Stimulated activated CD8-positive, alpha-beta memory T cell treated with anti-CD3 and anti-CD28 coated beads, Interleukin-7, amount 100 ng/mL, for 24 hours (primary cell): ENCODE results near the gene ATP2A3.

Experiments
- DNase-seq: peaks from one replicate; pipeline ENCODE4 v3.0.0-alpha.2; 2020; ENCODE audit warnings: low read depth

The ATP2A3 gene

DNA sequence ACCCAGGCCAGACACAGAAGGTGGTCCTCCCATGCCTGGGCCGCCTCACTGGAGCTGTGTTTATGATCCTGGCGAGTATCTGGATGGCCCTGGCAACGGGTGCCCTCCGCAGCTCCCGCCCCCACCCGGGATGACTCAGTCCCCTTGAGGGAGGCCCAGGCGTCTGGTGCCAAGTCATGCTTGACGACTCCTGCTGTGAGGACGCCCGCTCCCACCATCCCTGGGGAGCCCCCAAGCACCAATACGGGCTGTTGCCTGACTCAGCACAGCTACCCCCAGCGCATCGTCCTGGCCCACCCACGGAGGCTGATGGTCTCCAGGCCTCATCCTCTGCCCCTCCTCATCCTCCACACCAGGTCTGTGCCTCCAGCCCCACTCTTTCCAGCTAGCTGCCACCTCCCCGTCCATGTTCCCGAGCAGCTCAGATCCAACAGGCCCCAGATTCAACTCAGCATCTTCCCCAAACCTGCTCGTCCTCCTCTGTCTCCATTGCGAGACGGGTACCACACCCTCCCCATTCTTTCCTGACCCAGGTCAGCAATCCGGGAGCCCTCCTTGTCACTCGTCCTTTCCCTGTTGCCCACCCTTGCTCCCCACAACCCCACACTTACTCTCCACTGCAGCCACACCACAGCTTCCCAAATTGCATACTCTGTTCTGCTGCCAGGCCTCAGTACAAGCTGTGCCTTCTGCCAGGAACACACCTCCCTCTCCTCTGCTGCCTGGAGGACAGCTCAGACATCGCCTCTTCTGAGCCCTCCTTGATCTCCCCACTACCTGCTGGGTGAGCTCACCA, 74.0 kb downstream of the ATP2A3 start:
- DNase-seq = no peak

DNA sequence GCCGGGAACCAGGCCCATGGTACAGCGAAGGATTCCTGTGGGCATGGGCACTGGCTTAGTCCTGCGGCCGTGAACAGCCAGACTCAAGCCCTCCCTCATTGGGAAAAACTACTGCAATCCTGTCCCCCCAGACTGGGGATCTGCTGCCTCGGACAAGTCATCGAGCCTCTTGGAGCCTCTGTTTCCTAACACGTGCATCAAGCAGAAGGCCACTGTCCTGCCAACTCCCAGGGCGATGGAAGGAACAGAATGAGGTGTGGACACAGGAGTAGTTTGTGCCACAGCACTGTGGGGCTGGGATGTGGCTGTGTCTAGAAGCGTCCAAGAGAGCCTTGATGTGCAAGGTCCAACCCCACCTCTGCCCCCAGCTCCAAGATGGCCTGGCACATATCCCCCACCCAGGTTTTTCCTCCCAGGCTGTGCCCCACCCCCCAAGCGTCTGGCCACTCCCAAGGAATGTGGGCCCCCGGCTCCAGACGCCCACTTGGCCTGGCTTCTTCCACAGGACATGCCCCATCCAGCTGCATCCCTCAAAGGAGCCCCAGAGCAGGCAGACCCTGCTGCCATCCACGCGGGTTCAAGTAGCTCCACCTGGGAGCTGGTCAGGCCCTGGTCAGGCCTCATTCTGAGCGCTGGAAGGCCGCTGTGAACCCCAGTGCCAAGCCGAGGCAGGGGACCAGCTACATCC, 74.8 kb downstream of the ATP2A3 start:
- DNase-seq = no peak

DNA sequence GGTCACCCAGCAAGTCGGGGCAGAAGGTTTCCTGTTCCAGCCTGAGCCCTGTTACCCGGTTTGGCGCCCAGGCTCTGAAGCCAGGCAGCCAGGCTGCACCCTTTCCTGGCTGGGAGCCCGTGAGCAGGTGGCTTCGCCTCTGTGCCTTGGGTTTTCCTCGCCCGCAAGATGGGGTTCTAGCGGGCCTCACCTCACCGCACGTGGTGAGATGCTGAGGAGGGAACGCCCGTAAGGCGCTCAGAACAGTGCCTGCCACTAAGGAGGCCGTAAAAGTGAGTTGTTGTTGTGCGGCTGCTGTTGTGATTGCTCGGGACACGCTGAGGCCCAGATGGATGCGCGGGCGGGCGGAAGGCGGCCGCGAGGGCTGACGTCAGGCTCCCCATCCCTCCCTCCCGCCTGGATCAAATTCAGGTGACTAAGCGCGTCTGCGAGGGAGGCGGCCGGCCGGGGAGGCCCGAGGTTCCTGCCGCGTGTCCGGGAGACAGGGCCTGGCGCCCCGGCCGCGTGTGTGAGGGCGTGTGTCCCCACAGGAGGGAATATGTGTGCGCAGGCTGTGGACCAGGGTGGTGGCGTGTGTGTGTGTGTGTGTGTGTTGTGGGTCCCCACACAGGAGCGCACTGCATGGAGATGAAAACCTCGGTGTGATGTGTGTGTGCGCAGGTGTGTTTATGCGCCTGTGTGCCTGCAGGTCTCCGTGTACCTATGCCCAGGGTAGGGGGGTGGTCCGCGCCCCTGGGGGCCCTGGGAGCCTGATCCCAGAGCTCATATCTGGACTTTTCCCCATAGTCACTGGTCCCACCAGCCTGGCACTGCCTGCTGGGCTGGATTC, 75.7 kb downstream of the ATP2A3 start:
- no peak for DNase-seq

DNA sequence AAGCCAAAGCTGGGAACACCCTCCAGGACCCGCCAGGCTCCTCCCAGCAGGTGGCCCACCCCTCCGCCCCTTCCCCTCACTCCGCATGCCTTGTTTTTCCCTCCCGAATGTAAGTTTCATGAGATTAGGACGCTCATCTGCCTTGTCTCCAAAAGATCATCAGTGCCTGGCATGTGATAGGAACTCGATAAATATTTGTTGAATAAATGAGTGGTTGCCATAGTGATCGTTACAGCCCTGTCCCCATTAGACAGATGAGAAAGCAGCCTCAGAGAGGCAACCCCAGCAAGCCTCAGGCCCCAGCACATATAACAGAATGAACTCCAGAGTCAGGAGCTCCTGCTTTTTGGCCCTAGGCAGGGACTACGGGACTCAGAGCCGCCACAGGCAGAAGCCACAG, 76.4 kb downstream of the ATP2A3 start:
- DNase-seq = no peak

DNA sequence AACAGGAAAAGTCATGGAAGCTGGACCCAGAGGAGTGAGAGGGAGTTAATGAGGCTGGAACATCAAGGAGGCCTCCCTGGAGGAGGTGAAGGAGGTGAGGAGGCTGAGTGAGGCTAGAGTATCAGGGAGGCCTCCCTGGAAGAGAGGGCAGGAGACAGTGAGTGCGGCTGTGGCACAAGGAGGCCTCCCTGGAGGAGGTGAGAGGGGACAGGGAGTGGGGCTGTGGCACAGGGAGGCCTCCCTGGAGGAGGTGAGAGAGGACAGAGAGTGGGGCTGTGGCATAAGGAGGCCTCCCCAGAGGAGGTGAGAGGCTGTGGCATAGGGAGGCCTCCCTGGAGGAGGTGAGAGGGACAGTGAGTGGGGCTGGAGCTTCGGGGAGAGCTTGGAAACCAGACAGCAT, 76.8 kb downstream of the ATP2A3 start:
- DNase-seq = no peak

DNA sequence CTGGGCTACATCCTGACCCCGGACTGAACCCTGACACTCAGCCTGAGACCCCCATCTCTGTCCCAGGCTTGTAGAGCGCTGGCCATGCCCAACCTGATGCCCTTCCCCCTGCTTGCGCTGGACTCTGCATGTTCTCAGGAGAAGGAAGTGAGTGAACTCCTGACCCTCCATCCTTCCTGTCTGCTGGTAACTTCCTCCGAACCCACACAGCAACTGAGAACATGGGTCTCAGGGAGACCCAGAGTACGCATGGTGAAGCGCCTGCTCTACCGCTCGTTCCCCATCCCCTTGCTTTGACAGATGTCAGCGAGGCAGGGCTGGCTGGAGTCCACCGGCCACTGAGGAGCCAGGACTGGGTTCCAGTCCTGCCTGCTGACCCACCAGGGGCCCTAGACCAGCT, 77.5 kb downstream of the ATP2A3 start:
- DNase-seq = no peak

DNA sequence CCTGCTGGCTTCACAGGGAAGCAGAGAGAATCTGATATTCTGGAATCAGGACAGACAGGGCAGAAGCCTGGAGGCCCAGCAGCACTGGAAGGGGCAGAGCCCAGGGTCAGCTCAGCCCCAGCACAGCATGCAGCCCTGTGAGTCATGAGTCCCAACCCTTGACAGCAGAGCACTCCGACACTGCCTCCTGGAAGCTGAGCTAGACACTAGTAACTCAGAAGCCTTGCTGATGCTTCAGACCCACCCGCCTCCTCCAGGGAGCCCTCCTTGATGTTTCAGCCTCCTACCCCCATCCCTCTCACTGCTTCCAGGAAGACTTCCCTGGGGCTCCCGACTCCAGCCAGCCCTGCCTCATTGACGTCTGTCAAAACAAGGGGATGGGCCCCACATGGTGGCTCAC, 78.3 kb downstream of the ATP2A3 start:
- no peak for DNase-seq

DNA sequence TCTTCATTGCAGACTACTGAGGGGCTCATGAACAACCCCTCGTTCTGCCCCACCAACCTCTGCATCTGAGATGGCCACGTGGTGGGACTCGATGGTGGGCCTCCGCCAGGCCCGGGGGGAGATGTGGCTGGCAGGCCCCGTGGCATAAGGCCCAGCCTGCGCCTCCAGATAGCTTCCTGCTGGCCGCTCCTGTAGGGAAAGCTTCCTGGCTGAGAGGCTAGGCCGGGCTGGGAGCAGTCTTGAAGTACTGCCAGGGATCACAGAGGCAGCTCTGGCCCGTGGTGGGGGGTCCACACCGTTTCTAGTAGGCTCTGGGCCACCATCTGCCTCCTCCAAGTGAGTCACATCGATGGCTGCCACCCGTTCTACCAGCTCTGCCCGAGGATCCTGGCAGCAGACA, 79.0 kb downstream of the ATP2A3 start:
- no peak for DNase-seq

DNA sequence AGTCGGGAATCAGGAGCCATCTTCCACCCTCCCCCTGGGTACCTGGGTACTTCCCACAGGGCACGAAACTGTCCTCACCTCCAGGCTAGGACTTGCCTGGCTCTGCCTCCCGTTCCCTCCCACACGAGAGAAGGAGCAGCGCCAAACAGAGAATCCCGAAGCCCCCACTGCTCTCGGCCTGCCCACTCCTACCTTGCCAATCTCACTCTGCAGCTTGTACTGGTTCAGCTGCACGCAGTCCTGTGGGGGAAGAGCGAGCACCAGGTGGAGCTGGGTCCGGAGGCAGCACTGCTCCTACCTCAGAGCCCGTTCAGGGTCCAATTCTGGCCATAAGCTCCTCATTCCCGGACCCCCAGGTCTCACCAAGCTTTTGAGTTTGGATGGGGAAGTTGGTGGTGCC, 80.0 kb downstream of the ATP2A3 start:
- DNase-seq = no peak

DNA sequence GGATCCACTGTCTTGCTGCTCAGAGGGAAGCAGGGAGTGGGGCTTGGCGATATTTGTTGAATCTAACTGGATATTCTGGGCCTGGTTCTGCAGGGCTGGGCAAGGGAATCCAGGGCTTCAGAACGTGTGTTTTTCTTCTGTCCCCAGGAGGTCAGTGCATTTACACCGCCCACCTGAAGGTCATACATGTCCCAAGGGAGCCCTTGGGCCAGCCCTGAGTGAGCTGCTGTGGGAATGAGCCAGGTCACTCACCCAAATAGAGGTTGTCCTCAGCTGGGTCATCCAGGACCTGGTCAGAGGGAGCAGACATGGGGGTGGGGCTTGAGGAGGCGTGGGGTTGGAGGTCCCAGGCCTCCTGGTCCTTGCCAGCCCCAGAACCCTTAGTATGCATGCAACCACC, 82.0 kb downstream of the ATP2A3 start:
- DNase-seq = no peak

DNA sequence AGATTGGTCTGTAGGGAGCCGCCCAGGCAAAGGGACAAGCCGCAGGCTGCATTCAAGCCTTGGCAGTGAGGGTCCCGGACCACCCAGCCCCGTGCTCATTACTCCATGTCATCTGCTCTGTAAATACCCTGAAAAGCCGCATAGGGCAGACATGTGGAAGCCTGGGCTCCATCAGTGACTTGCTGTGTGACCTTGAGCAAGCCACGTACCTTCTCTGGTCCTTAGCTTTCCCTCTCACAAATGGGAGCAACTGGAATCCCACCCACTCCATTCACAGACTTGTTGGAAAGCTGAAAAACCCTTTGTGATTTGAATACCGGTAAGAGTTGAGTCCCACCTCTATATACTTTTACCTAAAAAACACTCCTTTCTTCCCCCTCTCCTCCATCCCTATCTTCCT, 83.3 kb downstream of the ATP2A3 start:
- DNase-seq = no peak

DNA sequence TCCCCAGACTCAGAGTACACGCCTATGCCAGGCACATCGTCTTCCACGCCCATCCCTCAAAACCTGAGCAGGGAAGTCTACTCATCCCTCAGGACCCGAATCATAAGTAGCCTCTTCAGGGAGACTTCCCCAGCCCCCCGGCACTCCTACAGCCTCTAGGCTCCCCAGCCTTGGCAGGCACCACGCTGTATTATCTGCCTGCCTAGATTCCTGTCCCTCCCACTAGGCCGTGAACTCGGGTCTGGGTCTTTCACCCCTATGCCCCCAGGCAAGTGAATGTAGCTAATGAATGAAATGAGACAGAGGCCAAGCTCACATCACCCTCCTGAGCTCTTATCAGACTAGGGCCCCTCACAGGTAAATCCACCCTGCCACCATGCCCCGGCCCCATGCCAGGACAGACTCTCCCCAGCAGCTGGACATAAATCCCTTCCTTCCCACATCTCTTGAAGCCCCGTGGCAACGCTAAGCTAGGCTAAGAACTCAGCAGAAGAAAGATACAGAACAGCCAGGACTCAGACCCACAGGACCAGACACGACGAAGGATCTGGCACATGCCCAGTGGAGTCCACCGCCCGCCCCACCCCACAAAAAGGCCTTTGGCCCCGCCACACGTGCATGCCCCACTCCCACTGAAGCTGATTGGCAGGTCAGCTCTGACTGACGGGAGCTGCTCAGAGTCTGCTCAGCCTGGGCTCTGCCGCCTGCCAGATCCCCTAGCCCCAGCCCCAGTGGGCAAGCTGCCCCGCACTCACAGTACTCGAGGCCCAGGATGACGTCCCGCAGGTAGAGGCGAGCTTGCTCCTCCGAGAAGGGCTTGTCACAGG, 84.4 kb downstream of the ATP2A3 start:
- DNase-seq = no peak

DNA sequence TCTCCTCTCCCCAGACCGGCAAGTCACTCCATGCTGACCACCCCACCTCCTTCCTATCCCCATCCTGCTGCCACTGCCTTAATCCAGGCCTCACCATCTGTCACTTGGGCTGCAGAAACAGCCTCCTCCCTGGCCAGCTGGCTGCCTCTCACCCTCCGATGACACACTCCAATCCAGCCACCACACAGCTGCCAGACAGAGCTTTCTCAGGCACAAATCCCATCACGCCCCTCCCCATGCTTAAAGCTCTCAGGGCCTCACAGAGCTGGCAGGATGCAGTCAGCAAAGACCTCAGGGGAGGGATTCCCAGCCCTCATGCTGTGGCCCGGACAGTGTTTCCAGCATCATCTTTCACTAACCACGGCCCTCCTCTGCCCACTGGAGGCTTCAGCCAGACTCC, 85.1 kb downstream of the ATP2A3 start:
- no peak for DNase-seq

DNA sequence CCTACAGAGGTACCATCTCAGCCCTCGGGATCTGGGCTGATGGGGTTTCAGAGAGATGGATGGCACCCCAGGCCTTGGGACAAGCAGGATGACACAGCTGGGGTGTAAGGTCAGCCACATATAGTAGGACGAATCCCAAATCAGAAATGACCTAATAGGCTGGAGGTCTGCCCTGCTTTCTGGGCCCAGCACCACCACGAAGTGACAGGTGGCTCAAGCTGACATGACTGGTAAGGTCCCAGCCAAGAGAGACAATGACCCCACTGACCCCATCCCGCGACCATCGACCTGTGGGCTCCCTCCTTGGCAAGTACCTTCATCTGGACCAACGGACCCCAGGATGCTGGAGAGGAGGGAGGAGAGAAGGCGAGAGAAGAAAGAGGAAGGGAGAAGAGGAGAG, 87.0 kb downstream of the ATP2A3 start:
- no peak for DNase-seq

DNA sequence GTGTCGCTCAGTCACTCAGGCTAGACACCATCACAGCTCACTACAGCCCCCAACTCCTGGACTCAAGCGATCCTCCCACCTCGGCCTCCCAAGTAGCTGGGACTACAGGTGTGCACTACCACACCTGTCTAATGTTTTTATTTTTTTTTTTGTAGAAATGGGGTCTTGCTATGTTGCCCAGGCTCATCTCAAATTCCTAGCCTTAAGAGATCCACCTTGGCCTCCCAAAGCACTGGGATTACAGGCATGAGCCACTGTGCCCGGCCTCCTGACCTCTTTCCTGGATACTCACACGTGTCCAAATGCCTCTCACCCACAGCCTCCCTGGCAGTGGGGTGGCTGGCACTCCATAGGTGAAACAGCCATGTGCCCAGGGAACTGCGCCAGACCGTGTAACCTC, 88.9 kb downstream of the ATP2A3 start:
- no peak for DNase-seq
